IgD-negative memory B cell (primary cell): ENCODE measurements around the gene CDKN2A. TPM values are rescaled to one million over a fixed set of nuclear protein-coding genes. Genes with fewer than 3 reads are reported as not detected.
"Not testable (repeated sequence)": the region's sequence is repeated elsewhere in the genome, so short reads cannot be mapped to it uniquely, and the experiment has no call there.

Experiments used
- H3K27ac Mint-ChIP-seq, 3 donors: one replicate each; pipeline ENCODE4 v1.8.0; 2020 to 2022; ENCODE audit warnings: mild to moderate bottlenecking in 3 of 3, mixed read lengths in 3 of 3, moderate library complexity in 1 of 3
- H3K27me3 Mint-ChIP-seq: one replicate; pipeline ENCODE4 v1.8.0; 2021; ENCODE audit warnings: mixed read lengths
- H3K36me3 Mint-ChIP-seq: one replicate; pipeline ENCODE4 v1.8.0; 2020; ENCODE audit warnings: mild to moderate bottlenecking, mixed read lengths
- H3K4me1 Mint-ChIP-seq, 3 donors: one replicate each; pipeline ENCODE4 v1.8.0; 2020 to 2022; ENCODE audit warnings: mixed read lengths in 3 of 3, mild to moderate bottlenecking in 1 of 3
- H3K4me3 Mint-ChIP-seq, 4 donors: one replicate each; pipeline ENCODE4 v1.8.0; 2020 to 2022; ENCODE audit warnings: mild to moderate bottlenecking in 4 of 4, mixed read lengths in 4 of 4, moderate library complexity in 3 of 4
- H3K9me3 Mint-ChIP-seq, 3 donors: one replicate each; pipeline ENCODE4 v1.8.0; 2020 to 2021; ENCODE audit warnings: mixed read lengths in 3 of 3, mild to moderate bottlenecking in 1 of 3
- polyA plus RNA-seq: library from polyadenylated mRNA; unstranded; fragments of 300-500 nt; fragmentation: Illumina TruSeq; gene quantifications from one replicate; pipeline ENCODE4 v1.2.3, GENCODE V29; 2021

Gene CDKN2A
- polyA plus RNA-seq, 1 donor from 2014 or later = 13.9 TPM

DNA sequence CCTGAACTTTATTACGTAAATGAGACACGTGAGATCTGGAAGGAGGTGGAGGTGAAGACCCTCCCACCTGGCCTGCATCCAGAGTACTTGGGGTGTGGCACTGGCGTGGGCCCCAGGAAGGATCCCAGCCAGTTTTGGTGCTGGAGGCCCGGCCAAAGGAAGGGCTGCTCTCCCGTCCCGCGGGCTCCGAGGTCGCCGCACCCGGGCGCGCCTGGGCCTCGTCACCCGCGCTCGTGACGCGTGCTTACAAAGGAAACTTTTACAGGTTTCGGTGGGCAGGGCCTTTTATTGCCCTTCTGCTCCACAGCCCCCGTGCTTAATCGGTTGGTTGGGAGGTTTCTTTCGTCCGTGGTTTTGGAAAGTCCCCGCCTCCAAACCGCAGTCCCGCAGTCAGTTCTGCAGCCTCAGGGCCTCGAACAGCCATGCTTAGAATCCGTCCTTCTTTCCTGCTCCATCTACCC, 29.2 kb downstream of the CDKN2A start:
- Mint-ChIP-seq H3K4me3 (peak overlapping the region; percentile 65 to 88 (median 76)), H3K27ac (peak overlapping the region; percentile 67 to 95 (median 93)), H3K36me3 (no peaks in the 10 kb centered on the region), H3K9me3 (peaks cover 7 to 27% (median 10%) of the 10 kb centered on the region in 3 donors), H3K27me3 (peaks cover 74% of the 10 kb centered on the region), H3K4me1 (peaks cover 9 to 19% (median 10%) of the 10 kb centered on the region in 3 donors)

DNA sequence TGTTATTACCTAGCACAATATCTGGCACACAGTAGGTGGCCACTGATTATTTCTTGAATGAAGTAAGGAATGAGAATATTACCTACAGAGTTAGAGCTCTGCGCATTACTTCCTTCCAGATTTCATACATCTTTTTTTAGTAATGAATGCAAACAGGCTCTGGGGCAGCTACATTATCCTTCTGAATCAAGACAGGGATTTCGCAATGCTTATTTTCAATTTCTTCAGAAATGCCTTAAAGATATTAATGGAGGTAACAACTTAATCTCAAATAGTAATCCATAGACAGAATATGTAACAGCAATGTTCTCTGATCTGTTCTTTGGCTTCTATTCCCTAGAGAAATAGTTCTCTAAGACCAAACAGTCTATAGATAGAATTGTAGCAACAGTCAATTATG, 32.6 kb downstream of the CDKN2A start:
- Mint-ChIP-seq H3K9me3 (peaks cover 0 to 12% (median 6%) of the 10 kb centered on the region in 3 donors), H3K4me1 (peaks cover 6 to 13% (median 10%) of the 10 kb centered on the region in 3 donors), H3K27me3 (peaks cover 46% of the 10 kb centered on the region), H3K27ac (no peak overlapping the region), H3K36me3 (no peaks in the 10 kb centered on the region), H3K4me3 (peak overlapping the region in 1 of 4 donors; percentile 20)

DNA sequence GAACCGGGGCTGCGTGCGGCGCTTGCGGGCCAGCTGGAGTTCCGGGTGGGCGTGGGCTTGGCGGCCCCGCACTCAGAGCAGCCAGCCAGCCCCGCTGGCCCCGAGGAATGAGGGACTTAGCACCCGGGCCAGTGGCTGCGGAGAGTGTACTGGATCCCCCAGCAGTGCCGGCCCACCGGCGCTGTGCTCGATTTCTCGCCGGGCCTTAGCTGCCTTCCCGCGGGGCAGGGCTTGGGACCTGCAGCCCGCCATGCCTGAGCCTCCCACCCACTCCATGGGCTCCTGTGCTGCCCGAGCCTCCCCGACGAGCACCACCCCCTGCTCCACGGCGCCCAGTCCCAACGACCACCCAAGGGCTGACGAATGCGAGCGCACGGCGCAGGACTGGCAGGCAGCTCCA, 34.9 kb downstream of the CDKN2A start:
- not testable (repeated sequence) for H3K27ac Mint-ChIP-seq, H3K9me3 Mint-ChIP-seq, H3K4me3 Mint-ChIP-seq, H3K36me3 Mint-ChIP-seq, H3K4me1 Mint-ChIP-seq
- peaks cover 24% of the 10 kb centered on the region for H3K27me3 Mint-ChIP-seq

DNA sequence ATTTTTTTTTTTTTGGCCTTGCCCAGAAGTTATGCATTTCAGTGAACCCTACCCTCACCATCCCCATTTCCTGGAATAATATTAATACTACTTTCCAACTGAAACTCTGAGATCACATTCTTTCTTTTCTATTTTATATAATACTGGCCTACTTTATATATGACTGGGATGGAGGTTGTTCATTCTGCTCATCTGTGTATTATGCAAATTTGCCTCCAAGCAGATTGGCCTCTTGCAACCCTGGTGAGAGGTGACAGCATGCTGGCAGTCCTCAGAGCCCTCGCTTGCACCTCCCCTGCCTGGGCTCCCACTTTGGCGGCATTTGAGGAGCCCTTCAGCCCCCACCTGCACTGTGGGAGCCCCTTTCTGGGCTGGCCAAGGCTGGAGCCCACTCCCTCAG, 35.4 kb downstream of the CDKN2A start:
- no peak overlapping the region for H3K4me3 Mint-ChIP-seq
- no peak overlapping the region for H3K27ac Mint-ChIP-seq
- H3K36me3 Mint-ChIP-seq = no peaks in the 10 kb centered on the region
- H3K9me3 Mint-ChIP-seq = peaks cover 0 to 9% (median 6%) of the 10 kb centered on the region in 3 donors
- H3K27me3 Mint-ChIP-seq = peaks cover 22% of the 10 kb centered on the region
- peaks cover 0 to 3% (median 0%) of the 10 kb centered on the region in 3 donors for H3K4me1 Mint-ChIP-seq

DNA sequence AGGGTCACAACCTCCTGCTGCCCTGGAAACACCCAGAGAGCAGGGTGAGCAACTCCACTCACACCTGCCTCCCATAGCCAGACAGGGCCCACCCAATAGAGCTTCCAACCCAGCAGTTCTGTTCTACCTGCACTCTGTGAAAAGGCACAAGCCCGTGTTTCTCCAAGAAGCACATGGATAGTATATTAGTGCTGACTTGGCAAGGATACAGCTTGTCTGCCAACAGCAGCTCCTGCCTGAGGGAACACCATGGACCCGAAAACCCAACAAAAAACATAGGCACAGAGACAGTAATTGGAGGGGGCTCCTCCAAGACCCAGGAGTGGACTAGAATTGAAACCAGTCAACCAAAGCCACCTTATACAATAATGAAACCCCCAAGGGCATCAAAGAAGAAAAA, 48.6 kb downstream of the CDKN2A start:
- H3K4me1 Mint-ChIP-seq = no peaks in the 10 kb centered on the region
- no peak overlapping the region for H3K27ac Mint-ChIP-seq
- H3K36me3 Mint-ChIP-seq = peaks cover 1% of the 10 kb centered on the region
- H3K27me3 Mint-ChIP-seq = peaks cover 3% of the 10 kb centered on the region
- no peaks in the 10 kb centered on the region for H3K9me3 Mint-ChIP-seq
- no peak overlapping the region for H3K4me3 Mint-ChIP-seq

DNA sequence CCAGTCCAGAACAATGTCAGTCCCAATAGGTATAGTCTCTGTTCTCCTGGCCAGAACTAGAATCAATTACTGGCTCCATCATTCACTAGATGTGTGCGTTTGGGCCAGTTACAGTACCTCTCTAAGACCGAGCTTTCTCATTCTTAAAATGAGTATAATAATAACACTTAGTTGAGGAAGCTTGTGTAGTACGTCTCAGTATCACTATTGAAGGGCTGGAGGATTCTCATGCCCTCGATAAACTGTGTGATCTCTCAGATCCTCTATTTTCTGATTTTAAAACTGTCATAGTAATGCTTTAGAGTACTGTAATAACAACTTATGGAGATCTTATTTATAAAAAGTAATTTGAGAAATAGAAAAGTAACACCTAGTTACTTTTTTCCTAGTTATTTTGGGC, 50.7 kb downstream of the CDKN2A start:
- Mint-ChIP-seq H3K4me3 (no peak overlapping the region), H3K27ac (no peak overlapping the region), H3K27me3 (peaks cover 3% of the 10 kb centered on the region), H3K4me1 (no peaks in the 10 kb centered on the region), H3K9me3 (no peaks in the 10 kb centered on the region), H3K36me3 (peaks cover 1% of the 10 kb centered on the region)

DNA sequence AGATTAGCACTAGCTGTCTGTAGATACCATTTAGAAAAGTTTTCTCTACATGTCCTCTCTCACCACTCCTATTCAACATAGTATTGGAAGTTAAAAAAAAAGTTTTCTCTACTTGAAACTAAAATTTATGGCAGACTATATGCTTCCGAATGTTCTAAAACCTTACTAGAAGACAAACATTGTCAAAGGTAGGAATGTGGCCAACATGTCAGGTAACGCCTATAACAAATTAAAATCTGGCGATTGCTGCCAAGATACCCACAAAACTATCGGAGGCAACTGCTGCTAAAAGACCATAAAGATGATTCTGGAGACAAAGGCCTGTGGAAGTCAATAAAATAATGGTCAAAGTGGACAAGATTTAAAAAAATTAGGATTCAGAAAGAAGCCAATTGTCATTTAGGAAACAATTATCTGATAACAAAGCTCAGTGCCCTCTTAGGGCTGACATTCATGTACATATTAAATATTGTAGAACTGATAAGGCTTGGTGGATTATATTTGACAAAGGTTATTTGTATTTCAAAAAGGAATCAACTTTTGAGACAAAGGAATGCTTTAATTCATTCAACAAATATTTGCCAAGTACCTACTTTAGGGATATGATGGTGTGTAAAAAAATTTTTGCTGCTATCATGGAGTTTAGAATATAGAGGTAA, 52.7 kb downstream of the CDKN2A start:
- H3K9me3 Mint-ChIP-seq = no peaks in the 10 kb centered on the region
- no peak overlapping the region for H3K27ac Mint-ChIP-seq
- H3K4me1 Mint-ChIP-seq = no peaks in the 10 kb centered on the region
- peaks cover 3% of the 10 kb centered on the region for H3K27me3 Mint-ChIP-seq
- no peaks in the 10 kb centered on the region for H3K36me3 Mint-ChIP-seq
- H3K4me3 Mint-ChIP-seq = no peak overlapping the region

DNA sequence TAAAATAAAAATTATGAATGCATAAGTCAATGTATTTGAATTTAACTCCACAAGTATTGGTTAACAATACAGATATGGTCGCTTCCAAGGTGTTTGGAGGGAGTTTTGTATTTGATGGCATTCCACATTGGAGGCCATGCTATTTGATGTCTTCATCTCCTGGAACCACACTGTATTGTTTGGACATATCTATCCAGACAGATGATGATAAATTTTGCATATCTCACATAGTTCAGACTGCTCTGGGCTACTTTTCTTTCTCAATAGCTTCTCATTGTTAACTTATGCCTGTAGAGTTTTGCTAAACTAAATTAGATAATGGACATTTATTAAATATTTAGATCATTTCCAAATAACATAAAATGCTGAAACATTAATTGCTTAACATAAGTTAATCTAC, 58.0 kb downstream of the CDKN2A start:
- H3K4me1 Mint-ChIP-seq = no peaks in the 10 kb centered on the region
- H3K27ac Mint-ChIP-seq = no peak overlapping the region
- H3K27me3 Mint-ChIP-seq = peaks cover 1% of the 10 kb centered on the region
- H3K36me3 Mint-ChIP-seq = peaks cover 14% of the 10 kb centered on the region
- no peaks in the 10 kb centered on the region for H3K9me3 Mint-ChIP-seq
- no peak overlapping the region for H3K4me3 Mint-ChIP-seq

DNA sequence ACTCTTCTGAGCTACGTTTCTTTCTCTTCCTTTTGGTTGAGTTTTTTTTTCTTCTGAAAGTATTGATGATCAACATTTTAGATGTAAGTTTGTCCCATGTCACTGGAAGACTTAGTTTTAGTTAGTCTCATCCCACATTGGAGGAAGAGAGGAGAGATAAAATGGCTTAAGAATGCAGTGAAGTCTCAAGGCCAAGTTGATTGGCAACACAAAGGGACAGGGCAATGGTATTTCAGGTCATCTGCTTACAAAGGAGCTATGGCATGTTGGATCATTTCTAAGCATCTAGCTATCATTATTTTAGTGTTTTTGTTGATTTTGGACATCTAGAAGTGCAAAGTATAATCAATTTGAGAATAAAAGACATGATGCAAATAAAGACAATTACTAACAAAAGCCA, 58.6 kb downstream of the CDKN2A start:
- Mint-ChIP-seq H3K4me1 (no peaks in the 10 kb centered on the region), H3K27me3 (peaks cover 1% of the 10 kb centered on the region), H3K4me3 (no peak overlapping the region), H3K27ac (no peak overlapping the region), H3K36me3 (peaks cover 18% of the 10 kb centered on the region), H3K9me3 (no peaks in the 10 kb centered on the region)

DNA sequence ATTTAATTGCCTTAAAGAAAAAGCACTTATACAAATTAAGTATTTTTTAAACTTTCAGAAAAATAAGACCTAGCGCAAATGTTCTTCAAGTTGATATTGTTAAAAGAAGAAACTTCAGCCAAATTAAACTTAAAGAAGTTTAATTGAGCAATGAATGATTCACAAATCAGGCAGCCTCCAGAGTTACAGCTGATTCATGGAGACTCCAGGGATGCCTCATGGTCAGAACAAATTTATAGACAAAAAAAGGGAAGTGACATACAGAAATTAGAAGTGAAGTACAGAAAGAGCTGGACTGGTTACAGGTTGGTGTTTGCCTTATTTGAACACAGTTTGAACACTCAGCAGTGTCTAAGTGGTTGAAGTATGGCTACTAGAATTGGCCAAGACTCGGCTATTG, 60.3 kb downstream of the CDKN2A start:
- no peak overlapping the region for H3K27ac Mint-ChIP-seq
- no peaks in the 10 kb centered on the region for H3K9me3 Mint-ChIP-seq
- no peak overlapping the region for H3K4me3 Mint-ChIP-seq
- peaks cover 18% of the 10 kb centered on the region for H3K36me3 Mint-ChIP-seq
- H3K4me1 Mint-ChIP-seq = no peaks in the 10 kb centered on the region
- no peaks in the 10 kb centered on the region for H3K27me3 Mint-ChIP-seq

DNA sequence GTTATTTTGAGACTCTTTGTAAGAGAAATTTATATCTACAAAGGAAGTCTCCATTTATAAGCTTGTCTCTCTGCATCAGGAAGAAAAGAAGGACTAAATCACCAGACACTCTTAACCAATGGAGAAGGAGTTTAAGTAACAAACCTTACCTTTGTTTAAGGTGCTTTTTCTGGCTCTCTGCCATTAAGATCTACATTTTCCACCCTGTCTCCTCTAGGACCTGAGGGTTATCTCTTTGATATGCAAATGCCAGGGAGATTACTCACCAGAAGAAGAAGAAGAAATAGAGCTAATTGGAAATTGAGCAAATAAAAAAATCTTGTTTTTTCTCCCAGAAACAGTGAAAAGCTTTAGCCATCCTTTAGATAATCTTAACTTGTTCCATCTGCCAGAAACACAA, 60.9 kb downstream of the CDKN2A start:
- Mint-ChIP-seq H3K9me3 (no peaks in the 10 kb centered on the region), H3K27me3 (no peaks in the 10 kb centered on the region), H3K4me3 (no peak overlapping the region), H3K27ac (no peak overlapping the region), H3K36me3 (peaks cover 18% of the 10 kb centered on the region), H3K4me1 (no peaks in the 10 kb centered on the region)

DNA sequence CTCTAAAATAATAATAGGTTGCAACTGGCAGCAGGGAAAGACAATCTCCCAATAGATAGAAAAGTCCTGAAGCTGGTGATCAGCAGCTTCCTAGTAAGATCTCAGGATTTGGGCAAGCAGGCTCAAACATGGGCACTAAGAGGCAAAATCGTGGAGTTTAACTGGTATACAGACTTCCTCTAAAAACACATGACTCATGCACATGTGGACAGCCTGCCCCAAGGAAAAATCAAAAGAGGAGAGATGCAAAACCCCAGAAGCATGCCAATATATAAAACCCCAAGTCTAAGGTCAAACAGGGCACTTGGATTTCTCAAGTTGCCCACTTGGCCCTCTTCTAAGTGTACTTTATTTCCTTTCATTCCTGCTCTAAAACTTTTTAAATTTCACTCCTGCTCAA, 62.8 kb downstream of the CDKN2A start:
- H3K36me3 Mint-ChIP-seq = peaks cover 18% of the 10 kb centered on the region
- H3K9me3 Mint-ChIP-seq = no peaks in the 10 kb centered on the region
- peak overlapping the region in 1 of 3 donors; percentile 86 for H3K27ac Mint-ChIP-seq
- H3K27me3 Mint-ChIP-seq = no peaks in the 10 kb centered on the region
- no peaks in the 10 kb centered on the region for H3K4me1 Mint-ChIP-seq
- no peak overlapping the region for H3K4me3 Mint-ChIP-seq

DNA sequence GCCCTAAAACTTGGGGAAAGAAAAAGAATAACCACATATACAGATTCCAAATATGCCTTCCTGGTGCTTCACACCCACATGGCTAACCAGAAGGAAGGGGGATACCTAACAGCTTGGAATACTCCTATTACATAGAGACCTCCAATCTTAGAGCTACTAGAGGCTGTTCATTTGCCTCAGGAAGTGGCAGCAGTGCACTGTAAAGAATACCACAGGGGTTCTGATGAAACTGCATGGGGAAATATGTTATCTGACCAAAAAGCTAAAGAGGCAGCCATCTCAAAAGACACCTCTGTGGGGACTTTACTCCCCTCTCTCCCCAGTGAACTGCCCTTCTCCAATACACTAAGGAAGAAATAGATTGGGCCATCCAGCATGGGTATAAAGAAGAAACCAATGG, 66.4 kb downstream of the CDKN2A start:
- H3K36me3 Mint-ChIP-seq = peaks cover 16% of the 10 kb centered on the region
- H3K9me3 Mint-ChIP-seq = no peaks in the 10 kb centered on the region
- H3K27me3 Mint-ChIP-seq = no peaks in the 10 kb centered on the region
- H3K27ac Mint-ChIP-seq = no peak overlapping the region
- H3K4me1 Mint-ChIP-seq = no peaks in the 10 kb centered on the region
- no peak overlapping the region for H3K4me3 Mint-ChIP-seq

DNA sequence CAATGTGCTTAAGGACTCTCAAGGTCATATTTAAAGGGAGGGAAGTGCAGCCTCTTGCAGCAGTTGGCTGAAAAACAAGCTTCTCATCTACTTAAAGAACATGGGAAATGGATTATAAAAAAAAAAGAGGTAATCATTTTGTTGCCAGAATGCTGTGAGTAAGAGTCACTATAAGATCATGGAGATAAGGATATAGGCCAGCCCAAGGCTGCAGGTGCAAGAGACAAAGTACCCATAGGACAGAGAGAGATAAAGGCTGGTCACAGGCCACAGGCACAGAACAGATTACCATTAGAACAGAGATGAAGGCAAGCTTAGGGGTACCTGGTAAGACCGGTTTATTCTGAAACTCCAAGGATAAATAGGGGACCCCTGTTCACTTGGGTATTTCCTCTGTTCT, 70.5 kb downstream of the CDKN2A start:
- peaks cover 4% of the 10 kb centered on the region for H3K36me3 Mint-ChIP-seq
- peaks cover 8 to 13% (median 9%) of the 10 kb centered on the region in 3 donors for H3K4me1 Mint-ChIP-seq
- H3K9me3 Mint-ChIP-seq = peaks cover 2 to 5% (median 2%) of the 10 kb centered on the region in 3 donors
- H3K27ac Mint-ChIP-seq = no peak overlapping the region
- H3K27me3 Mint-ChIP-seq = no peaks in the 10 kb centered on the region
- H3K4me3 Mint-ChIP-seq = no peak overlapping the region

DNA sequence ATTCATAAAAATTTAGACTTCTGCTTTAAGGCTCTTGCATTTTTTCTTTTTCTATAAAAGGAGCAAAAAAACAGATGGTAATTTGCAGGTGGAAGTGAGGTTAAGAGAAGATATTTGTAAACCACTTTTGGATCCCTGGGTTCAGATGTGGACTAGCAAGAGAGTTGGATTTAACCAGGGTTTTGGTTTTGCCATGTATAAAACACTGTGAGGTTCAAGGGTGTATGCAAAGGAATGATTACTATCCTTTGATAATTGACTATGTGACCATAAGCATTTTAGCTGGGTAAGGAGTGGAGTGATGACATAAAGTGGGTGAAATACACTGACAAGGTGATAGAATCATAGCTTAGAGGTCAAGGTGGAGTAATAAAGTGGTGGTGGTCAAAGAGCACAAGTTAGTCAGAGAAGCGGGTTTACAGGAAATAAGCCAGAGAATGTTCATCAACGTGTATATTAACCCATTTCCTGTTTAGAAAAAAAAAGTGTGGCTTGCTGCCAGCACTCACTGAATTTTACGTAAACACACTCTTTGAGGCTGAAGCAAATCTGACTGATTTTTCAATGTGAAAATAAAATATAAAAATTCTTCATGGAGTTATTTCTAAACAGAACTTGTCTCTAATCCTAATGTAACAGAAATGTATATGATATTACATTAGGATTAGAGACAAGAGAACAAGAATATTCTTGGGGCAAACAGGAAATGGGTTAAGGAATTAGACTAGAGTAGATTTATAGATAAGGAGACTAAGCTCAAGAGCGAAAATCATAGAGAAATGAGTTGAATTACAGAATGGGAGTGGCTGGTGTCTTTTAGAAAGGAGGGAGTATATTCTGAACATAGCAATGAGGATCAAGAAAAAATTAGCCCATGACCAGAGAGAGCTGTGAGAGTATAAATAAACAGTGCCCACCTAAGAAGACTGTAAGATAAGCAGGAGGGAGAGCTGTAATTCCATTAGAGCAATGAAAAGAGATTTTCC, 74.5 kb downstream of the CDKN2A start:
- Mint-ChIP-seq H3K36me3 (peaks cover 5% of the 10 kb centered on the region), H3K27ac (peak overlapping the region in 1 of 3 donors; percentile 50), H3K9me3 (peaks cover 8 to 9% (median 9%) of the 10 kb centered on the region in 3 donors)

More for the DNA sequence above, 74.5 kb downstream of the CDKN2A start:
- Mint-ChIP-seq H3K4me3 (peak overlapping the region in 2 of 4 donors; percentile 6 to 70), H3K27me3 (no peaks in the 10 kb centered on the region), H3K4me1 (peaks cover 8 to 14% (median 9%) of the 10 kb centered on the region in 3 donors)
